Thoracic aorta (tissue), 2 donors: ENCODE results near the gene DNTT. TPM values are rescaled to one million over a fixed set of nuclear protein-coding genes. Genes with fewer than 3 reads are reported as not detected.

Source experiments
- ATAC-seq: fragments of 150-250 bp; one replicate; pipeline ENCODE4 v1.8.0; 2017; ENCODE audit warnings: low read depth; ENCODE audit not compliant: insufficient number of reproducible peaks, low FRiP score
- DNase-seq: peaks from one replicate; pipeline ENCODE4 v3.0.0-alpha.2; 2020; ENCODE audit warnings: low spot score
- H3K27ac ChIP-seq, 2 donors: fragments of 200-600 bp; sonication (generic); 1 replicate in 1 of 2; 2 replicates in 1 of 2; pipeline ENCODE4 v1.5.1; 2016; ENCODE audit warnings: mild to moderate bottlenecking in 2 of 2, moderate library complexity in 2 of 2
- H3K27me3 ChIP-seq: fragments of 200-600 bp; sonication (generic); replicated peaks from 2 replicates; pipeline ENCODE4 v1.6.0; 2016; ENCODE audit warnings: mild to moderate bottlenecking; ENCODE audit not compliant: insufficient read depth
- H3K36me3 ChIP-seq: fragments of 200-600 bp; sonication (generic); one replicate; pipeline ENCODE4 v1.5.1; 2016
- H3K4me1 ChIP-seq, 2 donors: fragments of 200-600 bp; sonication (generic); 1 replicate in 1 of 2; 2 replicates in 1 of 2; pipeline versions ENCODE4 v1.5.1 to v1.6.0; 2016; ENCODE audit warnings: low read depth in 2 of 2, mild to moderate bottlenecking in 1 of 2; ENCODE audit not compliant: control insufficient read depth in 1 of 2
- H3K4me3 ChIP-seq: fragments of 200-600 bp; sonication (generic); 2 replicates; pipeline ENCODE4 v1.5.1; 2016; ENCODE audit warnings: mild to moderate bottlenecking
- H3K9me3 ChIP-seq: fragments of 200-600 bp; sonication (generic); 2 replicates; pipeline ENCODE4 v1.5.1; 2016
- total RNA-seq, 2 donors: library from RNA; depleted of rRNA; stranded (reverse); fragments of >200 nt; gene quantifications; one replicate each; pipeline versions ENCODE4 v1.1.0 to v1.2.3, GENCODE V29; 2016
- TF ChIP-seq, protein P1 (sequence below): fragments of 200-600 bp; sonication (generic); IDR thresholded peaks from one replicate; pipeline ENCODE4 v1.5.1; 2019; ENCODE audit warnings: antibody characterized with exemption

DNTT gene
- total RNA-seq, 2 donors from 2014 or later: not detected

DNA sequence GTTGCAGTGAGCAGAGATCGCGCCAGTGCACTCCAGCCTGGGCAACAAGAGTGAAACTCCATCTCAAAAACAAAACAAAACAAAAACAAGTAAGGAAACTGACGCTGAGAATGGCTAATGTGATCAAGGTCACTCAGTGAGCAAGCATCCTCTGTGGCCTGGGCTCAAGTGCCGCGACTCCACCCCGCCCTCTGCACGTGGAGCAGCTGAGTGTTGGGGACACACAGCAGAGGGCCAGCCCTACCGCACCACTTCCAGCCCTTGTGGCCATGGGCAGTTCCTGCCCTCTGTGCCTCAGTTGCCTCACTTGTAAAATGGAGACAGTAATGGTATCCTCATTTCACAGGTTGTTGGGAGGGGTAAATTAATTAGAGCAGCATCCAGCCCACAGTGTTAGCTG is 75.5 kb downstream of the DNTT start:
- ATAC-seq (no peak), DNase-seq (no peak)
- no peaks in the 10 kb centered on the region for H3K36me3 ChIP-seq
- TF ChIP-seq, protein P1, sequence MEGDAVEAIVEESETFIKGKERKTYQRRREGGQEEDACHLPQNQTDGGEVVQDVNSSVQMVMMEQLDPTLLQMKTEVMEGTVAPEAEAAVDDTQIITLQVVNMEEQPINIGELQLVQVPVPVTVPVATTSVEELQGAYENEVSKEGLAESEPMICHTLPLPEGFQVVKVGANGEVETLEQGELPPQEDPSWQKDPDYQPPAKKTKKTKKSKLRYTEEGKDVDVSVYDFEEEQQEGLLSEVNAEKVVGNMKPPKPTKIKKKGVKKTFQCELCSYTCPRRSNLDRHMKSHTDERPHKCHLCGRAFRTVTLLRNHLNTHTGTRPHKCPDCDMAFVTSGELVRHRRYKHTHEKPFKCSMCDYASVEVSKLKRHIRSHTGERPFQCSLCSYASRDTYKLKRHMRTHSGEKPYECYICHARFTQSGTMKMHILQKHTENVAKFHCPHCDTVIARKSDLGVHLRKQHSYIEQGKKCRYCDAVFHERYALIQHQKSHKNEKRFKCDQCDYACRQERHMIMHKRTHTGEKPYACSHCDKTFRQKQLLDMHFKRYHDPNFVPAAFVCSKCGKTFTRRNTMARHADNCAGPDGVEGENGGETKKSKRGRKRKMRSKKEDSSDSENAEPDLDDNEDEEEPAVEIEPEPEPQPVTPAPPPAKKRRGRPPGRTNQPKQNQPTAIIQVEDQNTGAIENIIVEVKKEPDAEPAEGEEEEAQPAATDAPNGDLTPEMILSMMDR: no peak
- H3K27me3 ChIP-seq: no peaks in the 10 kb centered on the region
- H3K27ac ChIP-seq: no peak overlapping the region
- no peak overlapping the region for H3K4me3 ChIP-seq
- H3K4me1 ChIP-seq: no peaks in the 10 kb centered on the region
- no peaks in the 10 kb centered on the region for H3K9me3 ChIP-seq

DNA sequence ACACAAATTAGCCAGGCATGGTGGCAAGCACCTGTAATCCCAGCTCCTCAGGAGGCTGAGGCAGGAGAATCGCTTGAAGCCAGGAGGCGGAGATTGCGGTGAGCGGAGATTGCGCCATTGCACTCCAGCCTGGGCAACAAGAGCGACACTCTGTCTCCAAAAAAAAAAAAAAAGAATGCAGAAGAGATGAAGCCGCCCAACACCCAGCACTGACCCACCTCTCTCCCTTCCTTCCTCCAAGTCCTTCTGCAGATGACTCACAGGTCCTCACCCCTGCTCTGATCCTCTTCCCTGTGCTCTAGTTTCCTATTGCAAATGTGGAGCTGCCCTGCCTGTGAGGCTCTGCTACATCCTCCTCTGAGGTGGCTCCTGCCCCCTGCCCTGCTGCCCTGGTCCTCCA is 76.6 kb downstream of the DNTT start:
- DNase-seq (no peak), ATAC-seq (no peak)
- TF ChIP-seq, protein P1: no peak
- no peak overlapping the region for H3K27ac ChIP-seq
- no peak overlapping the region for H3K4me3 ChIP-seq
- H3K36me3 ChIP-seq: no peaks in the 10 kb centered on the region
- no peaks in the 10 kb centered on the region for H3K9me3 ChIP-seq
- H3K27me3 ChIP-seq: no peaks in the 10 kb centered on the region
- H3K4me1 ChIP-seq: no peaks in the 10 kb centered on the region

DNA sequence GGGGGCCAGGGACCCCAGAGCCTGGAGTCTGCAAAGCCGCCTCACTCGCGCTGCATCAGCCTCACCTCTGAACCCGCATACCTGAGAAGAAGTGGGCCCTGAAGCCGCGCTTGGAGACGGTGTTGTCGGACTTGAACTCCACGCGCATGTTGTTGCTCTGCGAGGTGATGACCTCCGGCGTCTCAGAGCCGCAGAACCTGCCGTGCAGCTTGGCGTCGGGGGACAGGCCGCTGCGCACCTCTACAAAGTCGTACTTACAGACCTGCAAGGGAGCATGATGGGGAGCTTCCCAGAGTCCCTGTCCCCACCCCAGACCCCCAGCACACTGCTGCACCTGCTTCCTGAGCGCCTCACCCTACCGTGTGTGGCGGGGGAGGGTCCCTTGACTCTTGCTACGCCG is 80.3 kb downstream of the DNTT start:
- ATAC-seq: no peak
- TF ChIP-seq, protein P1: no peak

DNA sequence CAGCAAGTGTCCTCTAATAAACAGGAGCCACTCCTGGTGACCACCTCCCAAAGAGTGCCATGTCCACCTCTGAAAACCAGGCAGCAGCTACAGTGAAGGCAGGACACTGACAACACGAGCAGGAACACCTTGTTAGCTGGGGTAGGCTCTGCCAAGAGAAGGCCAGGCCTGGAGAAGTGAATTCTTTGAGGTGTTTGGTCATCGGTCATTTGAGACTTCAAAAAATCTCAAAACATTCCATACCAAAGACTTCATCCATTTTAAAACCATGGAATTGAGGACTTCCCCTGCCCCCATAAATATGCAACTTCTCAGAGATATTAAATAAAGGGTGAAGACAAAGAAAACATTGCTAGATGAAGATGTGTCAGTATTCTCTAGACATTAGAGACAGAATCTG is 82.9 kb downstream of the DNTT start:
- TF ChIP-seq, protein P1: no peak
- Histone ChIP-seq H3K27ac (no peak overlapping the region), H3K36me3 (no peaks in the 10 kb centered on the region), H3K27me3 (no peaks in the 10 kb centered on the region), H3K4me3 (no peak overlapping the region), H3K9me3 (no peaks in the 10 kb centered on the region), H3K4me1 (peaks cover 8 to 15% of the 10 kb centered on the region in 2 donors)
- ATAC-seq (no peak), DNase-seq (no peak)

More for the DNA sequence above, 80.3 kb downstream of the DNTT start:
- H3K4me3 ChIP-seq: no peak overlapping the region
- no peaks in the 10 kb centered on the region for H3K36me3 ChIP-seq
- peaks cover 3 to 4% of the 10 kb centered on the region in 2 donors for H3K4me1 ChIP-seq
- no peaks in the 10 kb centered on the region for H3K27me3 ChIP-seq
- H3K27ac ChIP-seq: no peak overlapping the region
- no peak for DNase-seq
- H3K9me3 ChIP-seq: no peaks in the 10 kb centered on the region

DNA sequence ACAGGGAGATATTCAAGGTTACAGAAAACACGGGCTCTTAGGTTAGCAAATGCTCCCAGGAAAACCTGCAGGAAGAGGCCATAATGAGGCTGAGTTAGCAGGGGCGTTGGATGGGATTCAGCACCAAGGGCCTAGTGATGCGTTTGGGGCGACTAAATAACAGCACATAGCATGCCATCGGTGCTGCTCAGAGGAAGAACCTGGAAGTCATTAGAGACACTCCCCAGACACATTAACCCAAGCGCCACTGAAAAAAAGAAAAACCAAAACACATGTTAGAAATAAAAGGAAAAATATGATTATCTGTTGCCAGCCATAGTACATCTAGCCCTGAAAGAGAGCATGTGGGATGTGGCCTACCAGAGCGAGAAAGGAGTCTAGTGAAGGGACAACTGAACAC is 83.4 kb downstream of the DNTT start:
- Histone ChIP-seq H3K4me1 (peaks cover 8 to 15% of the 10 kb centered on the region in 2 donors), H3K36me3 (no peaks in the 10 kb centered on the region), H3K9me3 (no peaks in the 10 kb centered on the region), H3K4me3 (no peak overlapping the region), H3K27ac (no peak overlapping the region), H3K27me3 (no peaks in the 10 kb centered on the region)
- ATAC-seq (no peak), DNase-seq (no peak)
- TF ChIP-seq, protein P1: no peak

Other genes with a start within 250 kb of the DNTT start
- 10 to 100 TPM; 13.9 to 31.6 TPM for gene ZNF518A, start 174.1 kb upstream of the DNTT start, total RNA-seq
- gene BLNK, start 32.9 kb upstream of the DNTT start, total RNA-seq: 1 to 10 TPM; 1.3 to 6.9 TPM
- not detected for gene OPALIN, start 54.6 kb downstream of the DNTT start, total RNA-seq
- gene TLL2, start 209.5 kb downstream of the DNTT start, total RNA-seq: not detected